ENCODE measurements around the gene TMEM190.

Gene TMEM190

DNA sequence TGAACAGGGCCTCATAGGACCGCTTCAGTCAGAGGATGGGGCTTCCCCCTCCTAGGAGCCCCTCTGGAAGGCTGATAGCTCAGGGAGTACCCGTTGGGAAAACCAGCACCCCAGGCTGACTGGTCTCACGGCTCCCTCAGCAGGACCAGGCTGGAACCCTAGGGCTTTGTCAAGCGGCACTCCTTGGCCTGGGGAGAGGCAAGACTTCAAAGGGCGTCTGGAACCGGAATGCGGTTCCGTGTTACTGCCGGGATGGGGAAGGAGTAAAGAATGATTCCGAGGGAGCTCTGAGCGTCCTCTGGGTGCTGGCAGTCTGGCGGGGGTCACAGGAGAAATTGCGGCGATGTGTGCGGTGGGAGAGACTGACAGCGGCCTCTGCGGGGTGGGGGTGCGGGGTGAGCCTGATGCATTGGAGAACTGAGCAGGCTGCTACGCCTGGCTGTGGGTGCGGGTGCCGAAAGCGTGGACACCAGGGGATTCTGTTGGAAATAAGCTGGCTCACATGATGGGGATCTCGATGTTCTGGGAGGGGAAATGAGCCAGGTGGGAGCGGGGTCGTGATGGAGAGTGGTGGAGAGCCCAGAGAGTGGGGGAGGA lies 24.0 kb upstream of the TMEM190 start:
- no peak for DNase-seq

DNA sequence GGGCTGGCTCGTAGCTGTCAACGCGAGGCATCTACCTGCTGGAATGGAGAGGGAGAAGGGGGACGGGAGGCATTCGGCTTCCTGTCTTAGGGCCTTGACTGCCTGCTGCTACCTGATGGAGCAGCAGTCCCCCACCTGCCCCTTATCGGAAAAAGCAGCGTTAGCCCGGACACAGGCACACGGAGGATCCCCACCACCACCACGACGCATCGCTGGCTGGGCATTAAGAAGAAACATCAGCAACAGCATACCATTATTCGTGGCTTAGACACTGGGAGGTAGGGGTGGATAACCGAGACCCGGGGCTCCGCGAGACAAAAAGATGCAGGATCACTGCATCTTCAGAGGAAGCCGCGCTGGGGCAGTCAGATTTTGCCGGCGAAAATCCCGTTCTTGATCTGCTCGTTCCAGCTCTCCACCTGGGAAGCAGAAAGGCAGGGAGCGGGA lies 23.2 kb upstream of the TMEM190 start:
- no peak for DNase-seq

DNA sequence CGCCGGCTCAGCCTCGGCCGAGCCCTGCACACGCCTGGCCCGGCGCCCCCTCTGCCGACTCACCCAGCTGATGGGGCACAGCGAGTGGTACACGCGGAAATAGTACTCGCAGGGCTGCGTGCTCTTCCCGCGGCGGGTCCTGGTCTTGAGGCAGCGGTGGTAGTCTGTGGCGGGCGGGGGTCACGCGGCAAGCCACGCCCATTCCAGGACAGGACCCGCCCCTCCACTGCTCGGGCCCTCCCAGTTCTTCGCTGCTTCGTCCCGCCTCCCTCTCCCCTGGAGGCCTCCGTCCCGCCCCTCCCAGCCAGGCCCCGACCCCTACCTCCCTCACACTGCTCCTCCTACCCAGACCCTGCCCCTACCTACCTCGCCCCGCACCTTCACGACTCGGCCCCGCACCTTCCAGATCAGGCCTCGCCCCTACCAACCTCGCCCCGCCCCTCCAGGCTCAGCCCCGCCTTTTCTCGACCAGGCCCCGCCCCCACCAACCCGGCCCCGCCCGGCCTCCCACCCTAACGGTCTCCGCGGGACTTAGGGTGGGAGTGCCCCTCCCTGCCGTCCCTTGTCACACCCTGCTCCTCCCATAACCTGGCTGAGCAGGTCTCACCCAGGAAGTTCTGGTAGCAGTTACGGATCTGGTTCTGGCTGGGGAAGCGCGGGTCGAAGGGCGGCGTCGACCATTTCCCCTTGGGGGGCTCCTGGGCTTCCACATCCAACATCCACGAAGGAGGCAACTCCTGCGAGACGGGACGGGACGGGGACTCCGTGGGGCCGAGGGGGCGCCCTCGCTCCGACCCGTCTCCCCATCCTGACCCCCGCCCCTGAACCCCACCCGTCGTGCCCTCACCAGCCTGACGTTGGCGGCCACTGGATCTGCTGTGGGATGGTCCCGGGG lies 22.6 kb upstream of the TMEM190 start:
- DNase-seq = no peak

DNA sequence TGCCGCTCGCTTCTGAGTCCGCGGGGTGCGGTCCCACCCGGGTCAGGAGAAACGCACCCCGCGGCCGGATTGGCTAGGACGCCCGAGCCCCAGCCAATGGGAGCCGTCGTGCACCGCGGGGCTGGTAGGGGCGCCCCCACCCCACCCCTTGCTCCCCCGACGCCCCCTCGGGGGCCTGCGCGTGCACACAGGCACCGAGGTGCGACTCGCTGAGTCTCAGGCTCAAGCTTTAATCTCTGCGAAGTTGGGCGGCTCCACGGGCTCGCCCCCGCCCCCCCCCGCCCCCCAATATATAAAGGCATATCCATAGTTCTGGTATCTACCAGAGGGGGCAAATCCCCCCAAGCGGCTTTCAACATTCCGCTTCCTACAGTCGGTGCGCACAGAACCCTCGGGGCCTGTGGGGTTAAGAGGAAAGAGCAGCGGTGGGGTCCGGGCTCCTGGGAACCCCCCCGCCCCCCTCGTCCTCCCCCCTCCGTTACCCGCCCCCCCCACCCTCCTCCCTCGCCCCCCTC lies 21.9 kb upstream of the TMEM190 start, which contains the start of gene COX6B2:
Gene COX6B2, minus strand, starts transcription at position 22 of the 515 bp plus-strand sequence. CDS start 198 bp downstream, outside the sequence.
- DNase-seq = no peak

DNA sequence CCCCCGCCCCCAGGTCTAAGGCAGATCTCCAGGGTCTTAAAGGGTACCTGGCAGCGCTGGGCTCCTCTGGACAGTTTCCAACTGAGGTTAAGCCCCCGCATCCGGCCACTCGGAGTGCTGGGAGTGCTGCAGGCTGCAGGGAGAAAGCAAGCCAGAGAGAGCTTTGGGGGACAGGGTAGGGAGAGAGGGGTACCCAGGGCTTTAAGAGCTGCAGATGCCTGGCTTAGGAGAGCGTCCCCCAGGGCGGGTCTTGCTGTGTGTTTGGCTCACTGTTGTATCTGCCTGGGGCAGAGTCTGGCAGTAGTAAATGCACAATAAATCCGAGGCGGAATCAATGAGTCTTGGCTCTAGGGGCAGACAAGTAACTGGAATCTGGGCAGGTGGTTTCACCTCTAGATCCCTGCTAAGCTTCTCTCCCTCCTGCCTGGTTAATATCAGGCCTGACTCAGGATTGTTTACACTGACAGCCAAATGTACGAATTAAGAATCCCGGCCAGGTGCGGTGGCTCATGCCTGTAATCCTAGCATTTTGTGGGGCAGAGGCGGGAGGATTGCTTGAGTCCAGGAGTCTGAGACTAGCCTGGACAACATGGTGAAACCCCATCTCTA lies 21.3 kb upstream of the TMEM190 start:
- DNase-seq = no peak

DNA sequence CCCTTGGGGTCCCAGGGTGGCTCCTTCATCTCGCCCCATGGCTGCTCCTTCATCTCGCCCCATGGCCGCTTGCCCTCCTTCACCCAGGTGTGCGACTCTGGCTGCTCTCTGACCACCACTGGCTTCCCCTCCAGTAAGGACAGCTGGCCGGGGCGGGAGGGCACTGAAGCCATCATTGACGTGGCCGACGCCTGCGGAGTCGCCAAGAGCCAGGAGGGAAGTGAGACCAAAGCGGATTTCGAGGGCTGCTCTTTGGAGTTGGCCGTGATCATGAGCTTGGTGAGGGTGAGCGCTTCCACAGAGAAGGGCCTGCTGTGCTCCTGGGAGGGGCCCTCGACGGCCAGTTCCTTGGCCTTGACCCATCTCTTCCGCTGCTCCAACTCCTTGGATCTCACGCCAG lies 18.1 kb upstream of the TMEM190 start:
- DNase-seq = no peak

DNA sequence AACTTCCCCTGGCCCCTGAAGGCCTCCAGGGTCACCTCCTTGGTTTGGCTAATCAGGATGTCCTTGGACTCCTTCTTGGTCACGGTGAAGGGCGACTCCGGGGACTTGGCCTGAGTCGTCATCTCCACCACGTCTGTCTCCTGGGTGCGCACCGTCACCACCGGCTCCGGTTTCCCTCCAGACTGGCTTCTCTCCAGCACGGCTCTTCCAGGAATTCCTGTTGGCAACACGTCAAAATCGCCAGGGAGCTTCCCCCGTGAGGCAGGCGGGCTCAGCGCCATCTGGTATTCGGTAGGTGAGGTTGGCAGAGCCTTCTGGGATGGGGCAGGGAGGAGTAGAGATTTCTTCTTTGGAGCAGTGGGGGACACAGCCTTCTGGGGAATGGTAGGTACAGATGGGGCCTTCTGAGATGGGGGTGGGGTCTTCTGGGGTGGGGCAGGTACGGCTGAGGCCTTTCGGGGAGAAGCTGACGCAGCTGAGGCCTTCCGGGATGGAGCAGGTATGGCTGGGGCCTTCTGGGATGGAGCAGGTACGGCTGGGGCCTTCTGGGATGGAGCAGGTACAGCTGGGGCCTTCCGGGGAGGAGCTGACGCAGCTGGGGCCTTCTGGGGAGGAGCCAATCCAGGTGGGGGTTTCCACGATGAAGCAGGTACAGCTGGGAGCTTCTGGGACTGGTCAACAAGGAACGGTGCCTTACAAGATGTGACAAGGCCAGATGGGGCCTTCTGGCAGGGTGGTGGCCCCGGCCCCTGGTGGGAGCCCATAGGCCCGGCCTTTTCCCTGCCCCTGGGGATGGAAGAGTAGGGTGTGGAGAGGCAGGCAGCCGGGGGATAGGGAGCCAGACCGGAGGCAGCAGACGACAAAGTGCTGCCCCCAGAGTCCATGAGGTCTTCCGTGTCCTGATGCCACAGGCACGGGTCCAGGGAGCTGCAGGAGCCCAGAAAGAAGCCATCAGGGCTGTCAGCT lies 17.4 kb upstream of the TMEM190 start:
- no peak for DNase-seq

DNA sequence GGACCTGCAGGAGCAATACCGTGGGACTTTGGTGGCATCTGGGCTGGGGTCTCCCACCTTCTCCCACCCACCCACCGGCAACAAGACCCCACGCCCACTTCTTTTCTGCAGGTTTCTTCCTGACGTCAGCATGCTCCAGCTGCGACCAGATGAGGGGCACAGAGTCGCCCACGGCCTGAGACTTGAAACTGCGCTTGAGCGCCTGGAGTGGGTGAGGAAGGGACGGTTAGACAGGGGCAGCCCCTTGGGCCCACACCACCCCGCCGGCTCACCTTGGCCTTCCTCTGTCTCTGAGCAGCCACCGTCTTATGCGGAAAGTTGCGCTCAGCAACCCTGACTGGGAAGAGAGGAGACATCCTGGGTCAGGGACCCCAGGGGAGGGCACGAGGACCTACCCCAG lies 15.7 kb upstream of the TMEM190 start:
- no peak for DNase-seq

DNA sequence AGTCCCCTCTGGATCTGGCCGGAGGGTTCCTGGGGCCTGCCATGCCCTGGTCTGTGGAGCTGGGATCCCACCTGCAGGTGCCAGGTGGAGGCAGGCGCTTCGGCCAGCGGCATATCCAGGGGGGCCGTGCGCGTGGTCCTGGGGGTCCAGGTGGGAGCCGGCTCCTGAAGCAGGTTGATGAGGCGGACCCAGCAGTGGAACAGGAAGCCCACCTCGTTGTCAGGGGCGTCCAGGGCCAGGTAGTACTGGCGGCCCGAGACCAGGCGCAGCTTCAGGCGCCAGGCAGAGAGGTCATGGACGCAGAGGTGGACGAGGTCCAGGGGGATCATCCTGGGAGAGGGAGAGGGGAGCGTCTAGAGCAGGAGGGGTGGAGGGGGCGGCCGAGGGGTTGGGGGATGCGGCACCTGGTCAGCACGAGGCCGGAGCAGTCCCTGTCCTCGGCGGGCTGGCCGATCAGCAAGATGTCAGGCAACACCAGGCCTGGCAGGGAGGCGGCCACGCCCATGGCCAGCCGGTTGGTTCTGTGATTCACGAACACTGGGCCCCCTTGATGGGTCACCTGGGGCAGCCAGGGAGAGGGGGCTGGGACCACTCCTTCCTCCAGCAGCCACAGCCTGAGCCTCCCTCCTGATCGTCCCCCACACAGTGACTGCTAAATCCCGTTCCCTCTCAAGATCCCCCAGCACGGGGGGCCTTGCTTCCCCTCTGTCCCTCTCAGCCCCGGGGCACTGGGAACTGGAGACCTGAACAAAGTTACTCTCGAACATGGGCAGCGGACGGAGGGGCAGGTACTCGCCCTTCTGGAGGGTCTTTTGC lies 14.2 kb upstream of the TMEM190 start:
- DNase-seq = no peak

DNA sequence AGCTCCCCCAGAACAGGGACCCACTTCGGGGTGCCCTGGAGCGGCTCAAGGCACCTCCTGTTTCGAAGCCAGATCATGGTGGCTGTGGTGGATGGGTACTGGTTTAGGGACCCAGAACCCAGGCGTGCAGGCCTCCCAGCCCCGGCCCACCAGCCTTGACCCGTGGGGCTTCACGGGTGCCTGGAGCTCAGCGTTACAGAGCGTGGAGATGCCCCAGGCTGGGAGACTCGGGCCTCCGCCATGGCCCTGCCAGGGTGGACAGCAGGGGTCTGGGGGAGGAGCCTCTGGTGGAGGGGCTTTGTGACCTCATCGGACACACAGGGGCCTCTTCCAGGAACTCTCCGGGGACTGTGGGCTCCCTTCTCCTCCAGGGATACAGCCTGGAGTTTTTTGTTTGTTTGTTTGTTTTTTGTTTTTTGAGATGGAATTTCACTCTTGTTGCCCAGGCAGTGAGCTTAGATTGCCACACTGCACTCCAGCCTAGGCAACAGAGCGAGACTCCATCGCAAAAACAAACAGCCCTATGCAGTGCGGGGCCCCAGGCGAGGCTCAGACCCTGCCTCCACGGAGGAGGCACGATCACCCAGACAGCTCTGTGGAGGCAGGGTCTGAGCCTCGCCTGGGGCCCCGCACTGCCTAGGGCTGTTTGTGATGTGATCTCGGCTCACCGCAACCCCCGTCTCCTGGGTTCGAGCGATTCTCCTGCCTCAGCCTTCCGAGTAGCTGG lies 13.5 kb upstream of the TMEM190 start, which contains the start of gene GARIN5B:
Gene GARIN5B, minus strand, starts transcription at position 271 of the 727 bp plus-strand sequence. Its CDS starts 194 bp downstream, at position 77.
- no peak for DNase-seq

DNA sequence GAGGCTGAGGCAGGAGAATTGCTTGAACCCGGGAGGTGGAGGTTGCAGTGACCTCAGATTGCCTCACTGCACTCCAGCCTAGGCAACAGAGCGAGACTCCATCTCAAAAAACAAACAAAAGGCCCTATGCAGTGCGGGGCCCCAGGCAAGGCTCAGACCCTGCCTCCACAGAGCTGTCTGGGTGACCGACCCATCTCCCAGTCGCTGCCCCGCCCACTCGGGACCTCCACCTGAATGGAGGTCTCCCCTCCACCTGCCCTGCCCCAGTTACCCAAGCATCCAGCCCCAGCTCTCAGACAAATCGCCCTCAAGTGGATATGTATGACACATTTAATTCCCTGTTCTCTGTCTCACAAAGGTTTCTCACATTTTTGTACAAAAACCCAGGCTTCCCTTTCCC lies 11.4 kb upstream of the TMEM190 start:
- DNase-seq = no peak

DNA sequence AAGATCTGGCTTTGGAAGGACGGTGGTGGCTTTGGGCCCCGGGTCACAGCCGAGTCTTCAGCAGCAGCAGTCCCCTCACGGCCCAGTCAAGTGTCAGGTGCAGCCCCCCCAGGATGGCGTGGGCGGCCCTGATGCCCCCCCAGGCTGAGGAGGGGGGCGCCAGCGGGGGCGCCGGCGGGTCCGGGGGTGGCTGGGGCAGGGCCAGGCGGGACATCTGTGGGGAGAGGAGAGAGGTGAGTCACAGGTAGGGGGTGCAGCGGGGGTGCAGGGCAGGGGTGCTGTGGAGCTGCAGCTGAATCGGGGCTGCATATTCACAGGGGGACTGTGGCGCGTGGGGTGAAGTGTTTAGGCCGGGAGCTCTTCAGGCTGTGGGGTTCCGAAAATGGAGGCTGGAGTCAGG lies 10.7 kb upstream of the TMEM190 start:
- DNase-seq = no peak

DNA sequence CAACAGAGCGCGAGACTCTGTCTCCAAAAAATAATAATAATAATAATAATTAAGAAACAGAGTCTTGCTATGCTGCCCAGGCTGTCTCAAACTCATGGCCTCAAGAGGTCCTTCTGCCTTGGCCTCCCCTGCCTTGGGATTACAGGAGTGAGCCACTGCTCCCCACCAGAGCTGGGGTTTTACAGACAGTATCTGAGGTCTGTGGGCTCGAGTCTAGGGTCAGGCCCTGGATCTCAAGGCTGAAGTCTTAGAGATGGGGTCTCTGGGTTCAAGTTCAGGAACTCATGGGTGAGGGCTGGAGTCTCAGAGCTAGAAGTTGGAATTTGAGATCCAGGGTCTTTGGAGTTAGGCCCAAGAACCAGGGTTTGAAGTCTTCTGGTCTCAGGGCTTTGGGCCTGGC lies 9.8 kb upstream of the TMEM190 start:
- DNase-seq = no peak

DNA sequence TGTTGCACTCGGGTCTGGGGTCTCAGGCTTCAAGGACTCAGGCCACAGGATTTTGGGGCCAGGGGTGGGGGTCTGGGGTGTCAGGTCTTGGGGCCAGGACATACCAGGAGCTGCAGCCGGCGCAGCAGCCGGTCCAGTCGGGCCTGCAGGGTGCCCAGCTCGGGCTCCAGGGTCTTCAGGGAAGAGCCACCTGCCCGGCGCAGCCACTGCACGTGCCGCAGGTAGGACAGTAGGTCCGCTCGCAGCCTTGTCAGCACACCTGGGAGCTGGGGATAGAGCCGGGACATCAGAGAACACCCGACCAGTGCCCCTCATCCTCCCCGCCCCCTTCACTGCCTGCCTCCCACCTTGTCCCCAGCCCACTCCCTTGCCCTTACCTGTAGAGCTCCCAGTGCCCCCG lies 8.5 kb upstream of the TMEM190 start:
- no peak for DNase-seq

DNA sequence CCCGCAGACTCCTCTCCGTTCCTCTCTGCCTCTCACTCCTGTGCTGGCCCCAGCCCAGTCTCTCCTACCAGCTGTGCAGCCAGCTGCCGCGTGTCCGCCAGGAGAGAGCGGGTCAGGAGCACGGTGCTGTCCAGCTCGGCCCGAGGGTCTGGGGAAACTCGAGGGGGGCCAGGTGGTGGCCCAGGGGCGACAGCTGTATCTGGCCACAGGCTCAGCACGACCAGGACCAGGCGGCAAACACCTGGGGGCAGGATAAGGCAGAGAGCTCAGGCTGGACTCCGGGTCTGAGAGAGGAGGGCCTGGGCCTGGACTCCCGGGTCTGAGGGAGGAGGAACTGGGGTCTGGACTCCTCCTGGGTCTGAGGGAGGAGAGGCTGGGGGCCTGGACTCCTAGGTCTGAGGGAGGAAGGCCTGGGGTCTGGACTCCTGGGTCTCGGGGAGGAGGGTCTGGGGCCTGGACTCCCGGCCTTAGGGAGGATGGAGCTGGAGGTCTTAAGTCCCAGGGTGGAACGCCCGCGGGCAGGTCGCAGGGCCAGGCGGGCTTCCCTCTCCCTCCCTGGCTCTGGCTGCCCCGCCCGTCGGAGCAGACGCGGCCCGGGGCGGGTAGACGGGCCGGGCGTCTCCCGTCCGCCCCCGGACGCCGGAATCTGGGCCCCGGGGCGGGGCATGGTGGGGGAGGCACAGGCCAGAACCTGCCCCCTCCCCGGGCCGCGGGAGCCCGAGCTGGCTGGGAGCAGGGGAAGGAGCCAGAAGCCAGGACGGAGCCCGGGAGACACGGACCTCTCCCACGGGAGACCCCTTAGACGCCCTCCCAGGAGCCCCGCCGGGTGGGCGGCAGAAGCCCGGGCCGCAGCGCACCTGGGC lies 7.7 kb upstream of the TMEM190 start:
- DNase-seq = no peak

DNA sequence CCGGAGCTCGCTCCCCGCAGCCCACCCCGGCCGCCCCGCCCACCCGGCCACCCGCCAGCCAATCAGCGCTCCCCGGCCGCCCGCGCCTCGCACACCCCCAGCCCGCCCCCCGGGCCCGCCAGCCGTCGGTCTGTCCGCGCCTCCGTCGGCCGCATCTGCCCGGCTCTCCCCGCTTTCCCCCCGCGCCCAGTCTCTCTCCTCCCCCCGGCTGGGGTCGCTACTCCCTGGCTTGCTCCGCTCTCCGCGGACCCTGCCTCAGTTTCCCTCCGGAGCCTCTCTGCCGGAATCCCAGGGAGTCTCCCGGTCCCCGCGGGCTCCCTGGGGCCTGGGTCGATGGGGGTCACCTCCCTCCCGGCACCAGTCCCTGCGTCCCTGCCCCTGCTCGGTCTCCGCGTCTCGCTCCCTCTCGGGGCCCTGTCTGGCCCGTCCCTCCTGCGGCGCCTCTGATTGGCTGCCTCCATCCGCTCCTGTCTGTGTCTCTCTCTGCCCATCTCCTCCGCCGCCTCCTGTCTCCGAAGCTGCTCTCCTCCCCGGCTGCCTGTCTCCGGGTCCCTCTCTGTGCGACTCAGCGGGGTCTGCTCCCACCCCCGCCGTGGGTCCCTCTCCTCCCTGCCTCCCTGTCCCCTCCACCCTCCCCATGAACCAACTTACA lies 6.8 kb upstream of the TMEM190 start:
- no peak for DNase-seq

DNA sequence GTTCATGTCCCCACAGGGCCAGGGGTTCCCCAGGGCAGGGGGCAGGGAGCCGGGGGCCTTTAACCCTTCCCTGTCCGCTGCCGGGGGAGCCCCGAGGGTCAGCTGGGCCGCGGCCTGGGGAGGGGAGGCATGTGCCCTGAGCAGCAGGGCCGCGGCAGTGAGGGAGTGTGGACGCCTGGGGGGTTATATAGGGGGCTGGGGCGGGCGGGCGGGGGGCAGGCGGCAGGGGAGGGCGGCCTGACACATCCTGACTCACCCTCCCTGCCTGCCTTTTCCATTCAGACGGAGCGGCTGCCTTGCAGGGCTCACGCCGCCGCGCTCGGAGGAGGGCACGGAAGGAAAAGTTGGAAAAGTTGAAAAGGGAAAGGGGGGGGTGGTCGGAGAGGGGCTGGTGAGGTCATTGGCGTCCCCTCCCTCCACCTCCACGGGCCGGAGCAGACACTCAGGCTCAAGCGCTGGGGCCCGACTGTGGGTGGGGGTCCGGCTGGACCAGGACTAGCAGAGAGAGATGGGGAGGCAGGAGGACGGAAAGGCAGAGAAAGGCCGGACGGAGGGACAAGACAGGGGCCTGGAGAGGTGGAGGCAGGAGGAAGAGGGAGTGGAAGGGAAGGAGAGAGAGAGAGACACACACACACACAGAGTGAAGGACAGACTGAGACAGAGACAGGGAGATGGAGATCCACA lies 6.2 kb upstream of the TMEM190 start, which contains the start of gene IL11:
Gene IL11, minus strand, starts transcription at position 159 of the 684 bp plus-strand sequence. Its CDS starts 153 bp downstream, at position 6.
- DNase-seq = no peak
